Measurements from ENCODE around the gene GID4. TPM values are rescaled to one million over a fixed set of nuclear protein-coding genes. Genes with fewer than 3 reads are reported as not detected.

The GID4 gene
- total and polyA plus RNA-seq, 2 of the 13 experiments (the other 11 are each of a cell fraction or from before 2014, with no cell fraction given), result 4.3 to 6.1 TPM

GRCh38 chr17:18074566-18075272 lies 35.5 kb downstream of the GID4 start (continued):
- no peak for TF ChIP-seq FOXC1 (CRISPR knock-in tag; IDR thresholded peaks at IDR 0.05; ENCODE audit: borderline replicate concordance)
- TF ChIP-seq ARNT (IDR thresholded peaks at IDR 0.05), result no peak
- no peak for TF ChIP-seq RNF219 (CRISPR knock-in tag; IDR thresholded peaks at IDR 0.05)
- peak; percentile 42; the same call in 1 of the 2 replicates for TF ChIP-seq ZNF292 (CRISPR knock-in tag; IDR thresholded peaks at IDR 0.05; ENCODE audit: borderline replicate concordance, low read depth)
- TF ChIP-seq ZBTB20 (CRISPR knock-in tag; IDR thresholded peaks at IDR 0.05; ENCODE audit: borderline replicate concordance, low read depth), result no peak
- TF ChIP-seq NFE2L1 (CRISPR knock-in tag; IDR thresholded peaks at IDR 0.05; ENCODE audit: borderline replicate concordance), result 0 out of 2 replicates have a peak, but pooled peaks have one; percentile 52
- TF ChIP-seq NFE2L2 (IDR thresholded peaks at IDR 0.05; ENCODE audit: low read length), result peak; percentile 90
- TF ChIP-seq HNF4G (IDR thresholded peaks at IDR 0.05; ENCODE audit: borderline replicate concordance, low read depth, low read length), result peak; percentile 32; the same call in 1 of the 2 replicates
- TF ChIP-seq HNF4G (CRISPR knock-in tag; IDR thresholded peaks at IDR 0.05; ENCODE audit: borderline replicate concordance, low read depth), result no peak
- no peak for TF ChIP-seq RBM22 (optimal IDR thresholded peaks at IDR 0.05; ENCODE audit: low read length)
- no peak for TF ChIP-seq ZNF451 (CRISPR knock-in tag; IDR thresholded peaks at IDR 0.05)
- TF ChIP-seq SAP130 (CRISPR knock-in tag; IDR thresholded peaks at IDR 0.05; ENCODE audit: low read depth), result peak; percentile 53; the same call in 1 of the 2 replicates
- no peak for TF ChIP-seq BRCA1 (CRISPR knock-in tag; IDR thresholded peaks at IDR 0.05)

Data from HepG2 (cell line).